Natural killer cell (primary cell): ENCODE results near the gene LTB4R. TPM values are rescaled to one million over a fixed set of nuclear protein-coding genes. Genes with fewer than 3 reads are reported as not detected.
A peak's percentile ranks its signal among the peaks of the same experiment; 100 is the strongest.

Source experiments
- ATAC-seq, 3 donors: fragments of 150-1000 bp in 2 of 3; fragments of 200-7000 bp in 1 of 3; cut with Tn5 transposase; 1 replicate in 1 of 3; 2 replicates in 2 of 3; pipeline ENCODE4 v1.10.0; 2021; ENCODE audit warnings: mild to moderate bottlenecking in 2 of 3, moderate library complexity in 2 of 3
- DNase-seq, 2 donors: peaks; one replicate each; pipeline versions ENCODE4 v3.0.0 to v3.0.0-alpha.2; 2013 to 2021; ENCODE audit warnings: mixed read lengths in 1 of 2
- H3K27ac ChIP-seq: one replicate; pipeline ENCODE4 v1.5.1; 2013; ENCODE audit warnings: mild to moderate bottlenecking, low read length
- H3K27me3 ChIP-seq: one replicate; pipeline ENCODE4 v1.6.1; 2013; ENCODE audit warnings: low read length; ENCODE audit not compliant: control insufficient read depth, insufficient read depth
- H3K36me3 ChIP-seq: one replicate; pipeline ENCODE4 v1.6.1; 2013; ENCODE audit warnings: low read length; ENCODE audit not compliant: control insufficient read depth, insufficient read depth
- H3K4me1 ChIP-seq: one replicate; pipeline ENCODE4 v1.6.1; 2013; ENCODE audit warnings: low read length; ENCODE audit not compliant: control insufficient read depth, insufficient read depth
- H3K4me3 ChIP-seq: one replicate; pipeline ENCODE4 v1.5.1; 2013; ENCODE audit warnings: low read length
- H3K9me3 ChIP-seq: one replicate; pipeline ENCODE4 v1.6.1; 2013; ENCODE audit warnings: low read length; ENCODE audit not compliant: control insufficient read depth, insufficient read depth
- H3K27ac Mint-ChIP-seq, 2 donors: one replicate each; pipeline ENCODE4 v1.8.0; 2022; ENCODE audit warnings: mild to moderate bottlenecking in 2 of 2, mixed read lengths in 2 of 2, moderate library complexity in 1 of 2
- H3K27me3 Mint-ChIP-seq, 2 donors: one replicate each; pipeline ENCODE4 v1.8.0; 2022; ENCODE audit warnings: low read depth in 2 of 2, mixed read lengths in 2 of 2
- H3K36me3 Mint-ChIP-seq: one replicate; pipeline ENCODE4 v1.8.0; 2022; ENCODE audit warnings: mixed read lengths
- H3K4me1 Mint-ChIP-seq, 2 donors: one replicate each; pipeline ENCODE4 v1.8.0; 2022; ENCODE audit warnings: mixed read lengths in 2 of 2
- H3K4me3 Mint-ChIP-seq: one replicate; pipeline ENCODE4 v1.8.0; 2022; ENCODE audit warnings: mild to moderate bottlenecking, moderate library complexity, mixed read lengths
- H3K9me3 Mint-ChIP-seq, 2 donors: one replicate each; pipeline ENCODE4 v1.8.0; 2022; ENCODE audit warnings: mixed read lengths in 2 of 2
- WGBS: methylation state at CpG from one replicate; pipeline ENCODE4 v1.1.7; 2013; ENCODE audit warnings: missing lambda C conversion rate; ENCODE audit not compliant: insufficient coverage; 5-methylcytosine and 5-hydroxymethylcytosine counted together
- intact Hi-C: fragments of 100-400 bp; cut with micrococcal nuclease; formaldehyde crosslinking; loops from one replicate; pipeline ENCODE4 v1.14.2; 2022
- total RNA-seq, 4 donors: library from RNA; stranded (reverse); fragments of 120-200 nt in 1 of 4; gene quantifications; one replicate each; pipeline versions ENCODE4 v1.2.3 to v1.2.4, GENCODE V29; 2013 to 2022
- TF ChIP-seq, protein P1 (sequence below): fragments of 200-600 bp; IDR thresholded peaks from one replicate; pipeline ENCODE4 v1.8.0; 2022; ENCODE audit warnings: antibody characterized with exemption

LTB4R gene
- total RNA-seq, 3 donors from 2014 or later (not counting 1 experiment from before 2014, with no cell fraction given): 33.5 to 55.7 (median 49.7) TPM

DNA sequence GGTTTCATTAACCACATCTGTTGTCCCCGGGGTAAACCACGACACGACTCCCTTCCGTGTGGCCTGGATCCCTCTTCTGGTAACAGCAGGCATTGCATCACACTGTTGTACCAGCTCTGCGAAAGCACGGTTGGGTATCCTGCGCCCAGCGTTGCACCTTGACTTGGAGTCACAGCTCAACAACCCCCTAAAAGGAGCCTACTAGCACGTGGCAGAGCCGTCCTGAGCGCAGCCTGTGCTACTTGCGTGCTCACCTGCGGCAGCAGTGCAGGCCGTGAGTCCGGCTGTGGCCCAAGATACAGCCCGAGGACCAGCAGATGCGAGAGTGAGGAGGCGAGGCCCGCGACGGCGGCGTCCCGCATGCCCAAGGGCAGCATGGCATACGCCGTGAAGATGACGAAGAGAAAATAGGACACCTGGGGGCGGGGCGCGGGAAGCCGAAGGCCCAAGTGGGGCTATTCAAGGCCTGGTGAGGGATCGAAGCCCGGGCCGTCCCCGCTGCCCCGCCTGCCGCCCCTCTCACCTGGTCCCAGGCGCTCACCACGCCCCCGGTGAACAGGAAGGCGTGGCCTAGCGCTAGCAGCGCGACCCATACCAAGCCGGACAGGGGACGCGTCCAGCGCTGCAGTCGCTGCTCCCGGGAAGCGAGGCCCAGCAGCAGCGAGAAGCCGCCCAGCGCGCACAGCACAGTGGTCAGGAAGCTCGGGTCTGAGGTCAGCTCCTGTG lies 21.1 kb downstream of the LTB4R start:
- Mint-ChIP-seq H3K4me1 (peaks cover 79 to 84% of the 10 kb centered on the region in 2 donors), H3K27me3 (peaks cover 14 to 16% of the 10 kb centered on the region in 2 donors), H3K27ac (peak overlapping the region; percentile 87 to 88), H3K36me3 (peaks cover 9% of the 10 kb centered on the region), H3K9me3 (no peaks in the 10 kb centered on the region), H3K4me3 (peak overlapping the region; percentile 93)
- Histone ChIP-seq H3K4me1 (peaks cover 80% of the 10 kb centered on the region), H3K27me3 (peaks cover 15% of the 10 kb centered on the region), H3K9me3 (no peaks in the 10 kb centered on the region), H3K27ac (no peak overlapping the region), H3K36me3 (peaks cover 11% of the 10 kb centered on the region), H3K4me3 (peak overlapping the region; percentile 27)
- 15% methylated on average over 56 of the region's 56 CpGs for WGBS
- DNase-seq (peak; percentile 70 to 96), ATAC-seq (peak; percentile 57 to 75 (median 59))
- intact Hi-C loops: loop anchor here (1.0 to 10.0 kb wide), 5 partner anchors 21 to 822 kb away; partner anchors contain the start of genes LTB4R and NFATC4
- TF ChIP-seq, protein P1, sequence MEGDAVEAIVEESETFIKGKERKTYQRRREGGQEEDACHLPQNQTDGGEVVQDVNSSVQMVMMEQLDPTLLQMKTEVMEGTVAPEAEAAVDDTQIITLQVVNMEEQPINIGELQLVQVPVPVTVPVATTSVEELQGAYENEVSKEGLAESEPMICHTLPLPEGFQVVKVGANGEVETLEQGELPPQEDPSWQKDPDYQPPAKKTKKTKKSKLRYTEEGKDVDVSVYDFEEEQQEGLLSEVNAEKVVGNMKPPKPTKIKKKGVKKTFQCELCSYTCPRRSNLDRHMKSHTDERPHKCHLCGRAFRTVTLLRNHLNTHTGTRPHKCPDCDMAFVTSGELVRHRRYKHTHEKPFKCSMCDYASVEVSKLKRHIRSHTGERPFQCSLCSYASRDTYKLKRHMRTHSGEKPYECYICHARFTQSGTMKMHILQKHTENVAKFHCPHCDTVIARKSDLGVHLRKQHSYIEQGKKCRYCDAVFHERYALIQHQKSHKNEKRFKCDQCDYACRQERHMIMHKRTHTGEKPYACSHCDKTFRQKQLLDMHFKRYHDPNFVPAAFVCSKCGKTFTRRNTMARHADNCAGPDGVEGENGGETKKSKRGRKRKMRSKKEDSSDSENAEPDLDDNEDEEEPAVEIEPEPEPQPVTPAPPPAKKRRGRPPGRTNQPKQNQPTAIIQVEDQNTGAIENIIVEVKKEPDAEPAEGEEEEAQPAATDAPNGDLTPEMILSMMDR: peak; percentile 85

DNA sequence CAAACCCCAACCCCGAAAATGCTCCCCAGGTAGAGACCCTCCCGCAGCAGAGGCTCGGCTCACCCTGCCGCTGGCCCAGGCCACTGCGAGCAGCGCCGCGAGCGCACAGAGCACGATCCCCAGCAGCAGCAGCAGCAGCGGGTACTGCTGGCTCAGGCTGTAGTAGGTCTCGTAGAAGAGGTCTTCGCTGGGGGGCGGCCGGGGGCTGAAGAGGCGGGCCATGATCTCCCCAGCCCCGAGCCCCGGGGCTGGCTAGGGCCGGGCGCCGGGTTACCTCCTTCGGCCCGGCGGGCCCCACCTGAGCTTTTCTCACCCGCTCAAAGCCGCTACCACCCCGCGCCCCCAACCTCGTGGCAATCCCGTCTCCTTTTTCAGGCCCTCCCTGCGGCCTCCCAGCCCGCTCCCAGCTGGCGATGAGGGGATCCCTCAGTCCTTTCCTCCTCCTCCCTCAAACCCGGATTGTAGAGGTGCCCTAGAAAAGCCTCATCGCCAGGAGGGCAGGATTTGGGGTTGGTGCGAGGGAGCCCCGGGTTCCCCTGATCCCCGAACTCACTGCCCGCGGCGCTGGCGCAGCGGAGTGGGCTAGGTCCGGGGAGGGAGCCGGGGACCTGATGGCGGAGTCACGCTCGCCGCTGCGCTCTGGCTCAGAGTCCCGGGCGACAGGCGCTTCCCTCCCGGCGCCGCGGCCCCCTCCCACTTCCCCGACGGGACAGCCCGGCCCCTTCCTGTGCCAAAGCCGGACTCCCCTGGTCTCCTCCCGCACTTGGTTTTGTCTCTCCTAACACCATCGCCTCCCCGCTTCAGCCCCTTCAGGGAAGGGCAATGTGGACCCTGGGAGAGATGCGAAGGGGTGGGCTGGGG lies 23.4 kb downstream of the LTB4R start, which contains the start of gene ADCY4:
Gene ADCY4, minus strand, starts transcription at position 641 of the 861 bp plus-strand sequence. Its CDS starts 419 bp downstream, at position 222.
- intact Hi-C loops: loop anchor here (5.0 to 10.0 kb wide), 3 partner anchors 33 to 820 kb away; partner anchors contain the start of gene NFATC4
- ATAC-seq (no peak), DNase-seq (peak in 1 of 2 donors; percentile 60)
- Histone ChIP-seq H3K4me1 (peaks cover 76% of the 10 kb centered on the region), H3K4me3 (no peak within 1 kb of the TSS), H3K27me3 (peaks cover 15% of the 10 kb centered on the region), H3K36me3 (peaks cover 18% of the 10 kb centered on the region), H3K9me3 (no peaks in the 10 kb centered on the region), H3K27ac (no peak within 1 kb of the TSS)
- peak within 1 kb of the TSS in 1 of 2 donors; percentile 33 for H3K27ac Mint-ChIP-seq
- H3K4me3 Mint-ChIP-seq: peak within 1 kb of the TSS; percentile 47
- H3K36me3 Mint-ChIP-seq: peaks cover 9% of the 10 kb centered on the region
- TF ChIP-seq, protein P1: no peak
- peaks cover 70 to 83% of the 10 kb centered on the region in 2 donors for H3K4me1 Mint-ChIP-seq
- peaks cover 14 to 16% of the 10 kb centered on the region in 2 donors for H3K27me3 Mint-ChIP-seq
- H3K9me3 Mint-ChIP-seq: no peaks in the 10 kb centered on the region
- 6% methylated on average over 65 of the region's 65 CpGs for WGBS

DNA sequence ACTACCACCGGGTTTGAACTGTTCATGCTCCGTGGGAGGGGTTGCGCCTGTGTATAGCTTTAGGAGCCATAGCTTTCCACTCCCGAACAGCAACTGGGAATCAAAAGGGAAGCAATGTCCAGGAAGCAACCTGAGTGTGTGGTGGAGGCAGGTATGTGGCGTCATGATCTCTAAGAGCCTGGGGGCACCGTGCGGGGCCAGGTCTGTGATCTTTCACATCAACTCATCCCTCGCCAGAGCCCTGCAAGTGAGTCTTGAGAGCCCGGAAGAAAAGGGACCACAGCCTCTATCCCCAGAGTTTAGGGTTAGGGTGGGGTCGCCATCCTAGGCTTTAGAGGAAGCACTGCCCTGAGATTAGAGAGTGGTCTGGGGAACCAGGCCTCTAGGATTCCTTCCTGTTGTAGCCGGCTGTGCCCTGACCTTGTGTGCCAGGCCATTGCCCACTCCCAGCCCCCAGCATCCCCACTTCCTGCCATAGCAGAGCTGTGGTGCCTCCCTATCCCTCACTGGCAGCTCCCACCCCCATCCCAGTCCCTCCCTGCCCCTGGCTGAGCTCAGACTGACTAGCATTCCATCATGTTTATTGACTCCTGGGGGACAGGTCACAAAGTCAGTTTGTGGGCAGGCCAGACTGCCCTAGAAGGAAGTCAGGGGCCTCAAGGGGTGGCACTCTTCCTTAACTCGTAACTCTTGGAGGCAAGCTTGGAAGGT lies 24.3 kb downstream of the LTB4R start:
- Histone ChIP-seq H3K9me3 (no peaks in the 10 kb centered on the region), H3K4me3 (no peak overlapping the region), H3K27me3 (peaks cover 15% of the 10 kb centered on the region), H3K27ac (no peak overlapping the region), H3K4me1 (peaks cover 71% of the 10 kb centered on the region), H3K36me3 (peaks cover 18% of the 10 kb centered on the region)
- H3K9me3 Mint-ChIP-seq: no peaks in the 10 kb centered on the region
- TF ChIP-seq, protein P1: no peak
- peaks cover 66 to 79% of the 10 kb centered on the region in 2 donors for H3K4me1 Mint-ChIP-seq
- H3K27ac Mint-ChIP-seq: no peak overlapping the region
- intact Hi-C loops: loop anchor here (10.0 kb wide), 1 partner anchor 819 kb away; no protein-coding TSS in a partner anchor
- no peak for ATAC-seq
- 77% methylated on average over 12 of the region's 12 CpGs for whole genome bisulfite sequencing
- H3K4me3 Mint-ChIP-seq: peak overlapping the region; percentile 61
- DNase-seq: no peak
- peaks cover 9% of the 10 kb centered on the region for H3K36me3 Mint-ChIP-seq
- H3K27me3 Mint-ChIP-seq: peaks cover 14 to 16% of the 10 kb centered on the region in 2 donors
